ENCODE measurements around the gene RAE1. TPM values are rescaled to one million over a fixed set of nuclear protein-coding genes. Genes with fewer than 3 reads are reported as not detected.

RAE1 gene
- total RNA-seq, 1 experiment from 2014 or later = 46.3 TPM

DNA sequence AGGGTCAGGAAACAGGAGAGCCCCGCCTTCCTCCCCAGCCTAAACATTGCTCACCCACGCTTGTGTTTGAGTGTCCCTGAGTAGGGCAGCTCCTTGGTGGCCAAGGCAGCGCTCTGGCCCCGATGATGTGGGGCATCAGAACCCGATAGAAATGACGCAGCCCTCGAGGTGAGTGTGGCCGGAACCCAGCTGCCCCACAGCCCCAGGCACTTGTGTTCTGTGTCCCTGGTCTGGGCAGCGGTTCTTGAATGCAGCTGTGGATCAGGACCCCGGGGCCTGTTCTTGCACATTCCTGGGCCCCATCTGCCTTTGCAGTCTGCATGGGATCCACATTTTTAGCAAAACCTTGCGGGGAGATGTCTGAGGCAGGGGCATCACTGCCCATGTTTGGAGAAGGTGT is 53.0 kb downstream of the RAE1 start:
- TF ChIP-seq SRF (IDR thresholded peaks at IDR 0.05; ENCODE audit: low read depth) (no peak), ZNF274 (IDR thresholded peaks at IDR 0.05; ENCODE audit: low read depth, low read length) (no peak), EGR1 (IDR thresholded peaks at IDR 0.05; ENCODE audit: low read depth) (no peak), FOSL1 (IDR thresholded peaks at IDR 0.05; ENCODE audit: low read depth) (no peak), TCF7L2 (IDR thresholded peaks at IDR 0.05; ENCODE audit: borderline replicate concordance, extremely low read depth, insufficient read depth, insufficient read length) (no peak), ZFX (IDR thresholded peaks at IDR 0.05) (no peak), SIN3A (IDR thresholded peaks at IDR 0.05; ENCODE audit: low read depth) (no peak), ZBTB33 (IDR thresholded peaks at IDR 0.05; ENCODE audit: extremely low read depth, insufficient replicate concordance, low read length) (no peak), SP1 (IDR thresholded peaks at IDR 0.05; ENCODE audit: low read depth) (no peak), EZH2 (IDR thresholded peaks at IDR 0.05) (no peak)
- TF ChIP-seq, protein P1, sequence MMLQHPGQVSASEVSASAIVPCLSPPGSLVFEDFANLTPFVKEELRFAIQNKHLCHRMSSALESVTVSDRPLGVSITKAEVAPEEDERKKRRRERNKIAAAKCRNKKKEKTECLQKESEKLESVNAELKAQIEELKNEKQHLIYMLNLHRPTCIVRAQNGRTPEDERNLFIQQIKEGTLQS (IDR thresholded peaks at IDR 0.05) = no peak
- TF ChIP-seq, protein P2, sequence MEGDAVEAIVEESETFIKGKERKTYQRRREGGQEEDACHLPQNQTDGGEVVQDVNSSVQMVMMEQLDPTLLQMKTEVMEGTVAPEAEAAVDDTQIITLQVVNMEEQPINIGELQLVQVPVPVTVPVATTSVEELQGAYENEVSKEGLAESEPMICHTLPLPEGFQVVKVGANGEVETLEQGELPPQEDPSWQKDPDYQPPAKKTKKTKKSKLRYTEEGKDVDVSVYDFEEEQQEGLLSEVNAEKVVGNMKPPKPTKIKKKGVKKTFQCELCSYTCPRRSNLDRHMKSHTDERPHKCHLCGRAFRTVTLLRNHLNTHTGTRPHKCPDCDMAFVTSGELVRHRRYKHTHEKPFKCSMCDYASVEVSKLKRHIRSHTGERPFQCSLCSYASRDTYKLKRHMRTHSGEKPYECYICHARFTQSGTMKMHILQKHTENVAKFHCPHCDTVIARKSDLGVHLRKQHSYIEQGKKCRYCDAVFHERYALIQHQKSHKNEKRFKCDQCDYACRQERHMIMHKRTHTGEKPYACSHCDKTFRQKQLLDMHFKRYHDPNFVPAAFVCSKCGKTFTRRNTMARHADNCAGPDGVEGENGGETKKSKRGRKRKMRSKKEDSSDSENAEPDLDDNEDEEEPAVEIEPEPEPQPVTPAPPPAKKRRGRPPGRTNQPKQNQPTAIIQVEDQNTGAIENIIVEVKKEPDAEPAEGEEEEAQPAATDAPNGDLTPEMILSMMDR (IDR thresholded peaks at IDR 0.05 in 2 of 3, conservative IDR thresholded peaks at IDR 0.05 in 1 of 3; ENCODE audit: borderline replicate concordance in 1 of 3, insufficient read depth in 1 of 3, low read depth in 2 of 3, low read length in 2 of 3) = no peak
- ATAC-seq = no peak
- CTCF ChIA-PET = no interaction called here
- intact Hi-C loops (cut with micrococcal nuclease) = no loop called here
- DNase-seq (ENCODE audit: low read depth, low spot score) = no peak
- H3K9me2 ChIP-seq (ENCODE audit: insufficient read depth) = no peaks in the 10 kb centered on the region
- no peaks in the 10 kb centered on the region for H3K27me3 ChIP-seq (ENCODE audit: insufficient read depth, low read length)
- no TSS peak for BruUV-seq (replicated peaks)
- H3K9me3 ChIP-seq (ENCODE audit: control insufficient read depth in 1 of 2, insufficient read depth in 1 of 2, low read depth in 1 of 2, low read length in 2 of 2) = no peaks in the 10 kb centered on the region
- RAD21 ChIA-PET (ENCODE audit: low non-redundant PET in 1 of 2, low total read pairs in 2 of 2, uncharacterized antibody in 2 of 2, unreplicated experiment in 2 of 2) = no interaction called here
- no peaks in the 10 kb centered on the region for H4K20me1 ChIP-seq (ENCODE audit: insufficient read depth)
- H3K4me3 ChIP-seq (replicated peaks in 1 of 2; ENCODE audit: low read depth in 1 of 2, low read length in 2 of 2) = no peak overlapping the region
- peaks cover 23% of the 10 kb centered on the region in 2 experiments for H3K36me3 ChIP-seq (ENCODE audit: control insufficient read depth in 1 of 2, insufficient read depth in 2 of 2, low read length in 2 of 2)
- no peak overlapping the region for H3K9ac ChIP-seq (ENCODE audit: low read length)
- no peak overlapping the region for H2AFZ ChIP-seq (ENCODE audit: low read depth, low read length, poor library complexity, severe bottlenecking)
- H3K4me1 ChIP-seq (ENCODE audit: control insufficient read depth in 1 of 2, insufficient read depth in 2 of 2, low read length in 2 of 2) = no peaks in the 10 kb centered on the region
- H3K4me2 ChIP-seq (ENCODE audit: low read length) = no peak overlapping the region
- no peak overlapping the region for H3K27ac ChIP-seq (ENCODE audit: low read depth, low read length)
- POLR2A ChIA-PET = no interaction called here
- H3K79me2 ChIP-seq (ENCODE audit: insufficient read depth, low read length) = peaks cover 16% of the 10 kb centered on the region; the same call in 1 of the 2 replicates

All from HCT116 (cell line).